HG03378 (cell line): ENCODE measurements around the gene PA2G4.
"Not testable (repeated sequence)": the region's sequence is repeated elsewhere in the genome, so short reads cannot be mapped to it uniquely, and the experiment has no call there.

Source experiments
- ATAC-seq: cut with Tn5 transposase; IDR thresholded peaks from one replicate; pipeline ENCODE4 v1.9.1; 2021; ENCODE audit warnings: mild to moderate bottlenecking, moderate library complexity; ENCODE audit not compliant: unreplicated experiment

The PA2G4 gene

DNA sequence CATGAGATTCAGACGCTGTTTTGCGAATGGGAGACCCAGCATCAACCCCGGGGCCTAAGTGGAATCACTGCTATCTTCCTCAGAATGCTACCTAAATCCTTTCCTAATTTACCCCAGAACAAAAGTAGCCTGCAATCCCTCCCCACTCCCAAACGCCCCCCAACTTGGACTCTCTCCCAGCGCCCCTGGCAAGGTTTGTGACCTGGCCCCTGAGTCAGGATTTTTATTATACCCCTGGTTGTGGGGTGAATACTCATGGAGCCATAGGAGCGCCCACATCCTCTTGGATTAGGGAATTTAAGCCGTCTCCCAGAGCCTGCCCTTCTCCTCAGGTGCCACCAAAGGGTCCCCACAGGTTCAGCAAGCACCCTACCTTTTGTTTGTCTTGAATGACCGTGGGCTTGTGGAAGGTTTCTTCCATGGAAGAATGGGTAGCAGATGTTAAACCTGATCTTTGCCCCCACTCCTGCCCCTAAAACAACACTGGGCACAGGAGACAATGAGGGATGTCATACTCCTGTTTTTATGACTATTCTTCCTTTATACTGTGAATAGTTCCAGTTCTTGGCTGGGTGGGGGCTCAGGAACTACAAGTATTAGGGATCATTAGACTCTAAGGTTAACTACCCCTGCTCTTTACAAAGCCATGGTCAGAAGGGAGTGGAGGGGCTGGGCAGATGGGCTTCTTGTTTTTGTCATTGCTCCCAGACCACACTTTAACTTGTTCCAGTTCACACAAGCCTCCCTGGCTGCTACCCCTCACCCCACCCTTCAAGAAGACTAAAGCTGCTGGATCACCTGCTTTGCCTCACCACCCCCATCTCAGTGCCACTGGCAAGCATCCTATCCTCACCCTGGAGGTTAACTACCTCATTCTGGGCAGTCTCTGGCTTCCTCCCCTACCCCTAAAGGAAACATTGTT is 48.7 kb downstream of the PA2G4 start:
- ATAC-seq: no peak

DNA sequence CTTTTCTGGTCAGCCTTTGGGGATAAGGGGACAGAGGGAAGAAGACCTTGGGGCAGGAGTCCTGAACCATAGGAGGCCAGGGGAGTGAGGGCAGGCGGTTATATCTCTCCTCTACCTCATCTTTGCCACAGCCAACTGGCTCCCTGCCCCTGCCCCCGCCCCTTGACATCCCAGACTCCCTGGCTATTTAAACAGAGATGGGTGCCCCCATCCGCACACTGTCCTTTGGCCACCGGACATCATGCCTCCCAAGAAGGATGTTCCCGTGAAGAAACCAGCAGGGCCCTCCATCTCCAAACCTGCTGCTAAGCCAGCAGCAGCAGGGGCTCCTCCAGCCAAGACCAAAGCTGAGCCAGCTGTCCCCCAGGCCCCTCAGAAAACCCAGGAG is 49.3 kb downstream of the PA2G4 start:
- no peak for ATAC-seq

DNA sequence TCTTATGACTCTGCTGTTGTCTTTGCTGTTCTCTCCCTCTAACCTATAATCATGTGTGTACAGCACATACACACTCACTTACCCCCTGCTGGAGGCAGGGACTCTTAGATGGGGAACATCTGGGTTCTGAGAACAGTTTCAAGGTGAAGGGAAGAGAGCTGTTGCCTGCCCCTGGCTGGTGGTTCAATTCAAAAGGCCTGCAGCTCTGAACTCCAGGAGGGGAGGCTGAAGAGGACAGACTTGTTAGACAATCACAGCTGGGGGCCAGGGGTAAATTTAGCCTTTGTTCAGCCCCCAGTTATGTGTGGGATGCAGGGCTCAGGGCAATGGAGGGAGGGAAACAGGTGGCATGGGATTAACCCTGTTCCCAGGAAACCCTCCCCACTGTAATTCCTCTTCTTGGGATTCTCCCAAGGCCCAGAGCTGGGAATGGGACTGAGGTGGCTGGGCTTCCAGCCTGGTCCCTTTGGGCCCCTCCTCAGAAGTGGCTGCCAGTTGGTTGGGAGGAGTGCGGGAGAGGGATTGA is 50.0 kb downstream of the PA2G4 start:
- ATAC-seq: no peak

DNA sequence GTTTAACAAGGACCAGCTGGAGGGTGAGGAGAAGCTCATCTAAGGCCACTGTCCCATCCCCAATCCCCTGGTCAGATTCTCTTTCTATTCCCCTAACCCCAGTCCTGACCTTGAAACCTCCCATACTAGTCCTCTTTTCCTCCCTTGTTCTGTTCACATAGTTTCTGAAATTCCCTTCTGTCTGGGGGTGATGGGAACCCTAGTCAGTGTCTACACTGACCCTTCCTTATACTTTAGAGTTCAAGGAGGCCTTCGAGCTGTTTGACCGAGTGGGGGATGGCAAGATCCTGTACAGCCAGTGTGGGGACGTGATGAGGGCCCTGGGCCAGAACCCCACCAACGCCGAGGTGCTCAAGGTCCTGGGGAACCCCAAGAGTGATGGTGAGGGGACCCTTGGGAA is 50.5 kb downstream of the PA2G4 start:
- no peak for ATAC-seq

DNA sequence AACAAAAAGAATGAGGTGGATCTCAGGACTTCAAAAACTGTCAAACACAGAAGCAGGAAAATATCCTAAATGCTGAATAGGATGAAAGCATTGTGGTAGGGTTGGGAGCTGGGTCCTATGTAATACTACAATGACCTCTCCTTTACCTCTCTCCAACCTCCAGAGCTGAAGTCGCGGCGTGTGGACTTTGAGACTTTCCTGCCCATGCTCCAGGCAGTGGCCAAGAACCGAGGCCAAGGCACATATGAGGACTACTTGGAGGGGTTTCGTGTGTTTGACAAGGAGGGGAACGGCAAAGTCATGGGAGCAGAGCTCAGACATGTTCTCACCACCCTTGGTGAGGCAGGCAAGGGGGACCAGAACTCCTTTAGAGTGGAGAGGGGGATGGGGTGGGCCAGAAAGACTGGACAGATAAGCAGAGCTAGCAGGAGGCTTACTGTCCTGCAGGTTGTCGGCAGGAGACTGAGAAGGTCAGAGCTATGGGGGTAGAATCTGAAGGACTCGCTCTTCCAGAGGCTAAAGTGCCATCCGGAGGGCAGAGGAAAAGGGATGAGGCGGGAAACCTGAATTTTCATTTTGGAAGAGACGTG is 51.0 kb downstream of the PA2G4 start:
- ATAC-seq: no peak

DNA sequence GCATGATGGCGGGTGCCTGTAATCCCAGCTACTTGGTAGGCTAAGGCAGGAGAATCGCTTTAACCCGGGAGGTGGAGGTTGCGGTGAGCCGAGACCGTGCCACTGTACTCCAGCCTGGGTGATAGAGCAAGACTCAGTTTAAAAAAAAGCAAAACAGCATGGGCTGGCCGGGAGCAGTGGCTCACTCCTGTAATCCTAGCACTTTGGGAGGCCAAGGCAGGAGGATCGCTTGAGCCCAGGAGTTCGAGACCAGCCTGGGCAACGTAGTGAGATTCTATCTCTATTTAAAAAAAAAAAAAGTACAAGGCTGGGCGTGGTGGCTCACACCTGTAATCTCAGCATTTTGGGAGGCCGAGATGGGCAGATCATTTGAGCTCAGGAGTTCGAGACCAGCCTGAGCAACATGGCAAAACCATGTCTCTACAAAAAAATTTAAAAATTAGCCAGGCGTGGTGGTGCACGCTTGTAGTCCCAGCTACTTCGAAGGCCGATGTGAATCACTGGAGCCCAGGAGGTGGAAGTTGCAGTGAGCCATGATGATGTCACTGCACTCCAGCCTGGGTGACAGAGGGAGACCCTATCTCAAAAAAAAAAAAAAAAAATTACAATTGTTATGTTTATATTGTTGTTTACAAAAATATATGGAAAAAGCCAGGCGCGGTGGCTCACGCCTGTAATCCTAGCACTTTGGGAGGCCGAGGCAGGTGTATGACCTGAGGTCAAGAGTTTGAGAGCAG is 52.3 kb downstream of the PA2G4 start:
- not testable (repeated sequence) for ATAC-seq

DNA sequence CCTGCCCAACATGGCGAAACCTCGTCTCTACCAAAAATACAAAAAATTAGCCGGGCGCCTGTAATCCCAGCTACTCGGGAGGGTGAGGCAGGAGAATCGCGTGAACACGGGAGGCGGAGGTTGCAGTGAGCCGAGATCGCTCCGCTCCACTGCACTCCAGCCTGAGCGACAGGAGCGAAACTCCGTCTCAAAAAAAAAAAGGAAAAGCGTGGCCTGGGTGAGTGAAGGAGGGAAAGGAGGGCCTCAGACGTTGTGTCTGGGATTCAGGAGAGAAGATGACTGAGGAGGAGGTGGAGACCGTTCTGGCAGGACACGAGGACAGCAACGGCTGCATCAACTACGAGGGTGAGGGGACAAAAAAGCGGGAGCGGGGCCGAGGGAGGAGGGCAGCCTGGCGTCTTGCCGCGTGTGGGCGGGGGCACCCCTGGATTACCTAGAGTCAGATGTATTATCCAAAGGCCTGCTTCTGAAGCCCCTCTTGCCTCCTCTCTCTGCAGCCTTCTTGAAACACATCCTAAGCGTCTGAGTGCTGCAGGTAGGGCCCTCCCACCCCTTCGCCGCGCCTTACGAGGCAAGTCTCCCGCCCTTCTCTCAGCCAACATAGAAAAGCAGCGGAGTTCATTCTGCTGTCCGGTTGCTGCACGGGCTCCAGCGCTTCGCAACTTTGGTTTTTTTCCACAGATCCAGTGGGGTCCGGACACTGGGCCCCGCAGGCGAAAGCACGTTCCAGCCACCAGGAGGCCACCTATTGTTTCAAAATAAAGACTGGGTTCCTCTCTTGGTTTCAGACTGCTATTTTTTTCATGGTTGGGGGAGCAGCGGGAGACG is 53.1 kb downstream of the PA2G4 start:
- ATAC-seq: peak; percentile 26

DNA sequence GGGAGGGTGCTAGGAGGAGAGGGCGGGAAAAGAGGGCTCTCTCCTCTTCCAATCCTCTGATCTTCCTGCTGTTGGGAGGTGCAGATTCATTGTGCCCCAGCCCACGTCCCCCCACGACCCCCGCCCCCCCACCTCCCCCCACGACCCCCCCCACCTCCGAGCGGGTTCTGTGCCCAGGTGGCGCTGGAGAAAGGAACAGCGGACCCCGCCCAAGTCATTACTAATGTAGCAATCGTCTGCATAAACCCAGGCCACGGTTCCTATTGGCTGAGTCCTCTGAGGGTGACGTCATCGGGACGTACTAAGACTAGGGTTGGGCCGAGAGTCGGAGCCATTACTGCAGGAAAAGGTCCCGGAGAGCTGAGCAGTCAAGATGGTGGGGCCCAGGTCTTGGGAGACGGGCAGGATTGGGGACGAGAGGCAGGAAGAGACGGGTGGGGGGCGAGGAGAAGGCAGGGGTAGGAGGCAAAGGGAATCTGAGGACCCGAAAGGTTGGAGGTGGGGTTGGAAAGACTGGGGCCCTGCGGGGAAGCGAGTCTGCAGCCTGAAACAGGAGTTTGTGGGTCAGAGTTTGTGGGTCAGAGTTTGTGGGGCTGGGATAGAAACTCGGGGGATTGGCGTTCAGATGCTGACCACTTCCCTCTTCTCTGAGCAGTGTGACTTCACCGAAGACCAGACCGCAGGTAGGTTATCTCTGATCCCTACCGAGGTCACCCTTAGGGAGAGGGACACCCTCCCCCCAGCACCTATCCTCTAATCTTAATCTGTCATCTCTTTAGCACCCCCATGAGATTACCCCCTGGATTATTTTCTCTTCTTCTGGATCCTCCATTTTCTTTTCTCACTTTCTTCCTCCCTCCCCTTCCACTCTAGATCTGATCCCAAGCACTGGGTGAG is 53.9 kb downstream of the PA2G4 start, which contains the start of gene MYL6:
TSS of gene MYL6 (plus strand) at position 331 of the 897 bp plus-strand sequence. CDS start at position 374, 43 bp downstream.
- peak; percentile 72 for ATAC-seq

DNA sequence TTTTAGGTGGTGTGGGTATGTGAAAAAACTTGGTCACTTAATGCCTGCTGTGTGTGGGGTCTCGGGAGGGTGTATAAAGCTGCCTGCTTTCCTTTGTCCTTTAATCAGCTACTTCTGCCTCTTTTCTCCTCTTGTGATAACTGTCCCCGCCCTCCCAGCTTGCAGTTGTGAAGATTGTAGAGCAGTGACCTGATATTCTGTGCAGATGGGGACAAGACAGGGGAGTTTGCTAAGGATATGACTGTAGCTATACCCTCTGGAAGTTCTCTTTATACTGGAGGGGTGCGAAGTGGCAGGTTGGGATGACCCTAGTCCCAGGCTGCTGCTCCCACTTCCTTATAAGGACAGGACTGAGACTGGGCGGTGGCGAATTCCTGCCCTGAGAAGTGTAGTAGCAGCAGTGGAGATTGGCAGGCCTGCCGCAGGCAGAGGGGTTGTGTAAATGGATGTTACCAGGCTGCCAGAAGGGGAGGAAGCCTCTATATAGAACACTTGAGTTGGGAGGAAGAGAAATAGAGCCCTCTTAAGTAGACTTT is 54.6 kb downstream of the PA2G4 start:
- ATAC-seq: no peak

DNA sequence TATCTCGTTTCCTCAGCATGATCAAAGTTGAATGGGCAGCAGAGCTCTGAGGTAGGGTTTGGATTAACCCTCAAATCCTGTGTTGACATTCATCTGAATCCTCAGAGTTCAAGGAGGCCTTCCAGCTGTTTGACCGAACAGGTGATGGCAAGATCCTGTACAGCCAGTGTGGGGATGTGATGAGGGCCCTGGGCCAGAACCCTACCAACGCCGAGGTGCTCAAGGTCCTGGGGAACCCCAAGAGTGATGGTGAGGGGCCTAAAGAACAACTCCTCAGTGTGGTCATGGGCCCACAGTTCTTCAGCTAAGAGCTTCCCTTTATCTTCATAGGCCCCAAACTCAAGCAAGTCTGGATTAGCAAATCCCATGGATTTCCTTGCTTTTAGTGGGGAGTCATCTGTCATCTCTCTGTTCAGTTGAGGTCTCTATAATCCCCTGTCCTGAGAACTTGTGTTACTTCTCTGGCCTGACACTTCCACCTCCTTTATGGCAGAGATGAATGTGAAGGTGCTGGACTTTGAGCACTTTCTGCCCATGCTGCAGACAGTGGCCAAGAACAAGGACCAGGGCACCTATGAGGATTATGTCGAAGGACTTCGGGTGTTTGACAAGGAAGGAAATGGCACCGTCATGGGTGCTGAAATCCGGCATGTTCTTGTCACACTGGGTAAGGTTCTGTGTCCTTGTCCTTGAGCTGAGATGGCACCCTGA is 55.3 kb downstream of the PA2G4 start:
- no peak for ATAC-seq

DNA sequence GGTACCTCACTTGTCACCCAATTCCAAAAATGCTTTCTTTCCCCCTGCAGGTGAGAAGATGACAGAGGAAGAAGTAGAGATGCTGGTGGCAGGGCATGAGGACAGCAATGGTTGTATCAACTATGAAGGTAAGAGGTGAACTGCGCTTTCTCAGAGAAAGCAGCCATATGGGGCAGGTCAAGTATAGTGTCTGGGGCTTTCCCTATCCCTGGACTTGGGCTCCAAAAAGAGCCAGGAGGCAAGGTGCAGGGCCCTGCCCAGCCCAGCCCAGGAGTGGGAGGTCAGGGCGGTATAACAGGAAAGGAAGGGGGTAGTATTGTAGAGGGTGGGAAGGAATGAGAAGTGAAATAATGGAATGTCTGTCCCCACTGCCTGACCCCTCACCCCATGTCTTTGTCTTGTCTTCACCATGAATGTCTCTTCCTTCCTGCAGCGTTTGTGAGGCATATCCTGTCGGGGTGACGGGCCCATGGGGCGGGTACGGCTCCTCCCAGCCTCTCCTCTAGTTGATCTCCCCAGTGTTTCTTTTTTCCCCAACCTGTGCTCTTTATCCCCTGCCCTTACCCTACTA is 55.9 kb downstream of the PA2G4 start:
- no peak for ATAC-seq

DNA sequence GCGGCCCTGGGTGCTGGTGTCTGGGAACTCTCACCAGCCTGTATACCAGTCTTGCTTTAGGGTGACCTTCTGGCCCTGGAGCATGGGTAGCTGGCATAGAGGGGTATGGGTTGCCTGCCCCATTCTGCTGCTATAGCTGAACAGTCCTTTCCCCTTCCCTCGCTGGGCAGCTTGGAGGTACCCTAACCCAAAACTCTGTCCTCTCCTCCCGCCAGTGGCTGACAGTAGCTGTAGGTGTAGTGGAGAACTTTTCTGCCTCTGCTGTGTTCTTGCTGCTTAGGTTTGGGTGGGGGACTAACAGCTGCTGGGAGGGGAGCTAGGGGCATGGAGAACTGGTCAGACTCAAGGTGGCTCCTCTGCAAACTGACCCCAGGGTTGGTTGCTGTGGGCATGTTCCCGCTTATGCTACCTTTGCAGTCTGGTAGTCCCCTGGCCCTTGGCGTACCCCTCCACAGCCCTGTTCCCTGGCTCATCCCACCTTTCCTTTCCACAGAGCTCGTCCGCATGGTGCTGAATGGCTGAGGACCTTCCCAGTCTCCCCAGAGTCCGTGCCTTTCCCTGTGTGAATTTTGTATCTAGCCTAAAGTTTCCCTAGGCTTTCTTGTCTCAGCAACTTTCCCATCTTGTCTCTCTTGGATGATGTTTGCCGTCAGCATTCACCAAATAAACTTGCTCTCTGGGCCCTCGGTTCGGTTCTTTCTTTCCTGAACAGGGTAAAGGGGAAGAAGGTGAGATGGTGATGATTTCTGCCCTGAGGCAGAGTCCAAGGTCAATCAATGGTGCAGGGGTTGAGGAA is 56.7 kb downstream of the PA2G4 start:
- ATAC-seq: no peak

DNA sequence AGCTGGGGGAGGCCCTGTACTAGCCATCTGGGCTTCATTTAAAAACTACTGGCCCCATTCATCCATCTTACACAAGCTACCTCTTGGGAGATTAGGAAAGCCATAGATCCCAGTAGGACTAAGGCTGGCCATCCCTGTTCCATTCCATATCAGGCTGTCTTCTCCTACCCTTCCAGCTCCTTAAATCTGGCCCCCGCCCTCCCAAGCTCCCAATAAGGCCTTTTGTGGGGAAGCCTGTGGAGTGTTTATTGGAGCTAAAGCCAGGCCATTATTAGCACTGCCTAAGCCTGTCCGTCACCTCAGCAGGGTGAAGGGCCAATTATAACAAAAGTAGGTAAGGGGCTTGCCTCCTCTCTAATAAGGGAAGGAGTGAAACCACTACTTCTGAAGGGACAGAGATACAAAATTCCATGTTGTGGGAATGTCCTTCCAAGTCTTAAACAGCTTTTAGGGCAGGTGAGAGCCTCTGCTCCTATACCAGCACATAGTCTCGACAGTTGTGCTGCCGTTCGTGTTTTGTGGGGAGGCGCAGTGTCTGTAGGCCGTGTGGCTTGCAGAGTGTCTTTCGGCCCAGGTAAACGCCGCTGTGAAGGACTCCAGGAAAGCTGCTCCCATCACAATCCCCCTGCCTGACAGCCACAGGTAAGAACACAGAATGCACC is 57.5 kb downstream of the PA2G4 start:
- ATAC-seq: no peak

DNA sequence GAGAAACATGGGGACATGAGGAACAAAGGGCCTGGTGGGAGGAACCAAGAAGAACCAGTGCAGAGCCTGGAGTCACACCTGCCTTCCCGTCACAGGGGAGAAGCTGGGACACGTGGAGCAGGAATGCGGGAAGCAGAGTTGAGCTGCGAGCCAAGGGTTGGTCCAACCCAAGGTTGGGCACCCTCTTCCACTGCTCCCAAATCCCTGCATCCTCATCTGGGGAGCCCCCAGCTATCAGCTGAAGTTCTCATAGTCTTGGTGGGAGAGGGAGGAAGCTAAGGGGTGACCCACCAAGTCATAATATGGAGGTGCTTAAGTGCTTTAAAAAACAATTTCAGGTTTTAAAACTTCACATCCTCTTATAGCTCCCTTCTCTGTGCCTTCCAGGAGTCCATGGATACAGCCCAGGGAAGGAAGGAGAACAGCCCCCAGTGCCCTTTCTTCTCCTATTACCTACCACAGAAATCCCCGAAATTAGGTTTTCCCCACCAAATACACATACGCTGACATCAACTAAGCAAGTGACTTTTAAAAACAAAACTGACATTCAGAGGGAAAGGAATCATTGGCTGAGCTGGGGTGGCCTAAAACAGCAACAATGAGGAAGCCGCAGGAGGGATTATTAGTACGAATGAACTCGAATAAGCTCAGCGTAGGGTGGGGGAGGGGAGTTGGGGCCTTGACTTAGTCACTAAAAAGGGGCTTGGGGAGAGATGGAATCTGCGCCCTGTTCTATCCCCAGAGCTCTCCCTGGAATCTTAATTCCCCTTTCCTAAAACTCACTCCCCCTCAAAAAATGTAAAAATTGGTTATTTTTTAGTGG is 58.3 kb downstream of the PA2G4 start:
- ATAC-seq: no peak
